Coronary artery (tissue), 2 donors: Measurements from ENCODE around the gene ANO9.

Experiments
- DNase-seq: peaks from one replicate; pipeline ENCODE4 v3.0.0-alpha.2; 2017; ENCODE audit warnings: low spot score
- H3K27ac ChIP-seq, 2 donors: fragments of 200-600 bp; sonication (generic); one replicate each; pipeline ENCODE4 v1.5.1; 2016 to 2019
- H3K4me3 ChIP-seq: fragments of 200-600 bp; sonication (generic); 2 replicates; pipeline ENCODE4 v1.5.1; 2016; ENCODE audit warnings: mild to moderate bottlenecking, moderate library complexity
- CTCF ChIP-seq: fragments of 200-600 bp; sonication (generic); IDR thresholded peaks from one replicate; pipeline ENCODE4 v1.5.1; 2019; ENCODE audit warnings: antibody characterized with exemption

ANO9 gene

GRCh38 chr11:406796-407650, 34.8 kb downstream of the ANO9 start:
- no peak for DNase-seq
- Histone ChIP-seq H3K27ac (peak overlapping the region in 1 of 2 donors; percentile 75), H3K4me3 (peak overlapping the region; percentile 81)
- no peak for TF ChIP-seq CTCF

- peak overlapping the region in 1 of 2 donors; percentile 75 for H3K27ac ChIP-seq
- TF ChIP-seq CTCF = no peak
- peak overlapping the region; percentile 81 for H3K4me3 ChIP-seq
- DNase-seq = no peak
Observed at GRCh38 chr11:405954-406795, 35.6 kb downstream of the ANO9 start.

GRCh38 chr11:405323-405953, 36.4 kb downstream of the ANO9 start:
- Histone ChIP-seq H3K27ac (no peak overlapping the region), H3K4me3 (peak overlapping the region; percentile 81)
- TF ChIP-seq CTCF = no peak
- DNase-seq = no peak

GRCh38 chr11:404551-405264, 37.1 kb downstream of the ANO9 start:
- H3K27ac ChIP-seq = no peak overlapping the region
- H3K4me3 ChIP-seq = no peak overlapping the region
- TF ChIP-seq CTCF = no peak
- DNase-seq = no peak

GRCh38 chr11:403761-404431, 37.9 kb downstream of the ANO9 start:
- DNase-seq = no peak
- TF ChIP-seq CTCF = no peak
- Histone ChIP-seq H3K4me3 (no peak overlapping the region), H3K27ac (no peak overlapping the region)
